Measurements from ENCODE around the gene LDB2.

The LDB2 gene

GRCh38 chr4:16483540-16483939 lies 414.9 kb downstream of the LDB2 start:
- TF ChIP-seq LEF1 (IDR thresholded peaks at IDR 0.05; ENCODE audit: borderline replicate concordance) (no peak), PKNOX1 (IDR thresholded peaks at IDR 0.05) (no peak), SUZ12 (IDR thresholded peaks at IDR 0.05) (no peak), BHLHE40 (IDR thresholded peaks at IDR 0.05; ENCODE audit: borderline replicate concordance) (no peak), FOXM1 (IDR thresholded peaks at IDR 0.05; ENCODE audit: borderline replicate concordance) (no peak), ZNF384 (IDR thresholded peaks at IDR 0.05) (no peak), ARNT (IDR thresholded peaks at IDR 0.05) (no peak), FOXK2 (IDR thresholded peaks at IDR 0.05) (no peak), L3MBTL2 (conservative IDR thresholded peaks at IDR 0.05) (no peak), CTBP1 (IDR thresholded peaks at IDR 0.05; ENCODE audit: borderline replicate concordance) (no peak), SP1 (IDR thresholded peaks at IDR 0.05) (no peak), TARDBP (IDR thresholded peaks at IDR 0.05) (no peak), FOXA1 (IDR thresholded peaks at IDR 0.05) (no peak), HDGF (IDR thresholded peaks at IDR 0.05; ENCODE audit: borderline replicate concordance) (no peak), NFRKB (IDR thresholded peaks at IDR 0.05) (no peak)
- no peak for DNase-seq (ENCODE audit: extremely low spot score)
- CTCF ChIA-PET: no interaction called here
- POLR2A ChIA-PET: no interaction called here

- TF ChIP-seq ELF4 (IDR thresholded peaks at IDR 0.05) (no peak), HDGF (IDR thresholded peaks at IDR 0.05; ENCODE audit: borderline replicate concordance) (no peak)
- no peak for DNase-seq (ENCODE audit: extremely low spot score)
- CTCF ChIA-PET: no interaction called here
- POLR2A ChIA-PET: no interaction called here
Measured at GRCh38 chr4:16480011-16480410, 418.4 kb downstream of the LDB2 start.

- POLR2A ChIA-PET: no interaction called here
Measured at GRCh38 chr4:16472537-16472936, 425.9 kb downstream of the LDB2 start.

GRCh38 chr4:16467061-16467460 lies 431.4 kb downstream of the LDB2 start:
- TF ChIP-seq FOXA1 (IDR thresholded peaks at IDR 0.05): no peak
- CTCF ChIA-PET: no interaction called here
- POLR2A ChIA-PET: no interaction called here
- DNase-seq (ENCODE audit: extremely low spot score): no peak

More at GRCh38 chr4:16472537-16472936, 425.9 kb downstream of the LDB2 start:
- no peak for DNase-seq (ENCODE audit: extremely low spot score)
- TF ChIP-seq ZNF384 (IDR thresholded peaks at IDR 0.05) (no peak), HDGF (IDR thresholded peaks at IDR 0.05; ENCODE audit: borderline replicate concordance) (no peak), TARDBP (IDR thresholded peaks at IDR 0.05) (no peak), ELF4 (IDR thresholded peaks at IDR 0.05) (no peak), PKNOX1 (IDR thresholded peaks at IDR 0.05) (no peak), ARNT (IDR thresholded peaks at IDR 0.05) (no peak), FOXM1 (IDR thresholded peaks at IDR 0.05; ENCODE audit: borderline replicate concordance) (no peak), CTBP1 (IDR thresholded peaks at IDR 0.05; ENCODE audit: borderline replicate concordance) (no peak), LEF1 (IDR thresholded peaks at IDR 0.05; ENCODE audit: borderline replicate concordance) (no peak), NFRKB (IDR thresholded peaks at IDR 0.05) (no peak), L3MBTL2 (conservative IDR thresholded peaks at IDR 0.05) (no peak)
- CTCF ChIA-PET: no interaction called here

- CTCF ChIA-PET: no interaction called here
- no peak for DNase-seq (ENCODE audit: extremely low spot score)
- POLR2A ChIA-PET: no interaction called here
- no peak for TF ChIP-seq SUZ12 (IDR thresholded peaks at IDR 0.05)
- no peak for TF ChIP-seq BHLHE40 (IDR thresholded peaks at IDR 0.05; ENCODE audit: borderline replicate concordance)
- no peak for TF ChIP-seq PKNOX1 (IDR thresholded peaks at IDR 0.05)
- TF ChIP-seq LEF1 (IDR thresholded peaks at IDR 0.05; ENCODE audit: borderline replicate concordance): no peak
- no peak for TF ChIP-seq NFRKB (IDR thresholded peaks at IDR 0.05)
- TF ChIP-seq FOXA1 (IDR thresholded peaks at IDR 0.05): no peak
- no peak for TF ChIP-seq CTBP1 (IDR thresholded peaks at IDR 0.05; ENCODE audit: borderline replicate concordance)
- TF ChIP-seq FOXK2 (IDR thresholded peaks at IDR 0.05): no peak
- TF ChIP-seq TARDBP (IDR thresholded peaks at IDR 0.05): no peak
- no peak for TF ChIP-seq ZNF384 (IDR thresholded peaks at IDR 0.05)
- TF ChIP-seq ELF4 (IDR thresholded peaks at IDR 0.05): no peak
- TF ChIP-seq L3MBTL2 (conservative IDR thresholded peaks at IDR 0.05): no peak
- no peak for TF ChIP-seq SP1 (IDR thresholded peaks at IDR 0.05)
Measured at GRCh38 chr4:16466581-16466980, 431.9 kb downstream of the LDB2 start.

- CTCF ChIA-PET: no interaction called here
- POLR2A ChIA-PET: no interaction called here
- no peak for DNase-seq (ENCODE audit: extremely low spot score)
- no peak for TF ChIP-seq CTBP1 (IDR thresholded peaks at IDR 0.05; ENCODE audit: borderline replicate concordance)
- TF ChIP-seq BHLHE40 (IDR thresholded peaks at IDR 0.05; ENCODE audit: borderline replicate concordance): no peak
- no peak for TF ChIP-seq SP1 (IDR thresholded peaks at IDR 0.05)
- TF ChIP-seq TARDBP (IDR thresholded peaks at IDR 0.05): no peak
- no peak for TF ChIP-seq L3MBTL2 (conservative IDR thresholded peaks at IDR 0.05)
- TF ChIP-seq PKNOX1 (IDR thresholded peaks at IDR 0.05): no peak
- no peak for TF ChIP-seq FOXK2 (IDR thresholded peaks at IDR 0.05)
- TF ChIP-seq LEF1 (IDR thresholded peaks at IDR 0.05; ENCODE audit: borderline replicate concordance): no peak
- no peak for TF ChIP-seq HDGF (IDR thresholded peaks at IDR 0.05; ENCODE audit: borderline replicate concordance)
- no peak for TF ChIP-seq FOXM1 (IDR thresholded peaks at IDR 0.05; ENCODE audit: borderline replicate concordance)
- no peak for TF ChIP-seq SUZ12 (IDR thresholded peaks at IDR 0.05)
- no peak for TF ChIP-seq ZNF384 (IDR thresholded peaks at IDR 0.05)
Measured at GRCh38 chr4:16464651-16465050, 433.8 kb downstream of the LDB2 start.
